ENCODE results near the gene C10orf71.

The C10orf71 gene

DNA sequence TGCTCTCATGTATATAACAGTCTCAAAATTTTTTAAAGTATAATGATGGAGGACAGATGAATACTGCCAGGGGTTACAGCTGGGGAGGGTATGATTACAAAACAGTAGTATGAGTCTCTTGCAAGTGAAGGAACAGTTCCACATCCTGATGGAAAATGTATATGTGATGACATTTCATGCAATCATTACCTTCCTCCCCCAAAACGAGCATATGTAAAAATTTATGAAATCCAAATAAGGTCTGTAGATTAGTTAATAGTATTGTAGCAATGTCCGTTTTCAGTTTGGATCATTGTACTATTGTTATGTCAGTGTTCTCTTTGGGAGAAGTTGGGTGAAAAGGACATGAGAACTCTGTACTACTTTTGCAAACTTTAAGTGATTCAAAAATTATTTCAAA, 58.9 kb downstream of the C10orf71 start:
- DNase-seq, result no peak
- Histone ChIP-seq H3K27ac (ENCODE audit: low read length) (no peak overlapping the region), H3K36me3 (replicated peaks; ENCODE audit: insufficient read depth, low read length) (no peaks in the 10 kb centered on the region), H3K4me2 (ENCODE audit: low read depth, low read length) (no peak overlapping the region), H2AFZ (ENCODE audit: low read length) (no peak overlapping the region), H3K9me2 (replicated peaks; ENCODE audit: insufficient read depth, low read length) (no peaks in the 10 kb centered on the region), H3K4me3 (ENCODE audit: low read length) (no peak overlapping the region), H3K9ac (ENCODE audit: low read length) (no peak overlapping the region), H4K20me1 (ENCODE audit: insufficient read depth, low read length) (no peaks in the 10 kb centered on the region), H3K9me3 (replicated peaks; ENCODE audit: insufficient read depth, low read length) (no peaks in the 10 kb centered on the region), H3F3A (ENCODE audit: insufficient read depth, low read length) (no peaks in the 10 kb centered on the region), H3K79me2 (ENCODE audit: low read length) (no peaks in the 10 kb centered on the region), H3K4me1 (ENCODE audit: low read length) (no peaks in the 10 kb centered on the region), H3K27me3 (replicated peaks; ENCODE audit: insufficient read depth, low read length) (no peaks in the 10 kb centered on the region)
- TF ChIP-seq EZH2 (optimal IDR thresholded peaks at IDR 0.05; ENCODE audit: low read depth, low read length), result no peak
- TF ChIP-seq, protein P1, sequence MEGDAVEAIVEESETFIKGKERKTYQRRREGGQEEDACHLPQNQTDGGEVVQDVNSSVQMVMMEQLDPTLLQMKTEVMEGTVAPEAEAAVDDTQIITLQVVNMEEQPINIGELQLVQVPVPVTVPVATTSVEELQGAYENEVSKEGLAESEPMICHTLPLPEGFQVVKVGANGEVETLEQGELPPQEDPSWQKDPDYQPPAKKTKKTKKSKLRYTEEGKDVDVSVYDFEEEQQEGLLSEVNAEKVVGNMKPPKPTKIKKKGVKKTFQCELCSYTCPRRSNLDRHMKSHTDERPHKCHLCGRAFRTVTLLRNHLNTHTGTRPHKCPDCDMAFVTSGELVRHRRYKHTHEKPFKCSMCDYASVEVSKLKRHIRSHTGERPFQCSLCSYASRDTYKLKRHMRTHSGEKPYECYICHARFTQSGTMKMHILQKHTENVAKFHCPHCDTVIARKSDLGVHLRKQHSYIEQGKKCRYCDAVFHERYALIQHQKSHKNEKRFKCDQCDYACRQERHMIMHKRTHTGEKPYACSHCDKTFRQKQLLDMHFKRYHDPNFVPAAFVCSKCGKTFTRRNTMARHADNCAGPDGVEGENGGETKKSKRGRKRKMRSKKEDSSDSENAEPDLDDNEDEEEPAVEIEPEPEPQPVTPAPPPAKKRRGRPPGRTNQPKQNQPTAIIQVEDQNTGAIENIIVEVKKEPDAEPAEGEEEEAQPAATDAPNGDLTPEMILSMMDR (IDR thresholded peaks at IDR 0.05; ENCODE audit: low read length), result no peak
- no peak for TF ChIP-seq EZH2phosphoT487 (IDR thresholded peaks at IDR 0.05; ENCODE audit: low read length)

DNA sequence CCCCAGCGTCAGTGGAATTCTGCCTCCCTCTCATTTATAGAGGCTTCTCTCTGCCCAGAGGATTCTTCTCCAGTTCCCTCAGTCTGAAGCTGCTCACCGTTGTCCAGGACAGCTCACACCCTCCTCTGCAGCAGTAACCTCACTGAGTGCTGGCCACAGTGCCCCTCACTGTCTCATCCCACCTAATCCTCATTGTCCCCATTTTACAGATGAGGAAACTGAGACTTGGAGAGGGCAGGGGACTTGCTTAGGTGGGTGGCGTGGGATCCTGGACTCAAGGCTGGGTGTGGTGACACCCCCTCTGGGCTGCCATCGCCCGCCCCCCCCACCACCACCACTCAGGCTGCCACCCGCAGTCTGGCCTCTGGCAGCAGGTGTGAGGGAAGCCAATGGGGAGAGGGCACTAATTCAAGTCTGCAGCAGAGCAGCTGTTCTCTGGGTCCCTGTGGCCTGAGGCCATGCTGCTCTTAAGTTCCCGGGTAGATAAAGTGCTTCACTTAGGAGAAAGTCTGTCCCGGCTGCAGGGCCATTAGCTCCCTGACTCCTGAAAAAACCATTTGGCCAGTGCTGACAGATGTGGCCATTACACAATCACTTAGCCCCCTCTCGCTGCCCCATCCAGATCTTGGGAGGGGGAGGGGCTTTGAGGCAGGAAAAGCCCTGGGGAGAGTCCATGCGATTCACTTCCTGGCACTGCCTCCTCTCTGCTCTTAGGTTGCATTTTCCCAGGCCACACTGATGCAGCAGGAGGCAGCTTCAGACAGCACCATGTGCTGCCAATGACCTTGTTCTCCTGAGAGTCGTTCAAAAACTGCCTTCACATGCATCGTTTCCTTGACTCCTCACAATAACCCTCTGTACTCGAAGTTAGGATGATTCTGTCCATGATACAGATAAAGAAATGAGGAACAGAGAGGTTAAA, 60.6 kb downstream of the C10orf71 start:
- no peak overlapping the region for H3K4me3 ChIP-seq (ENCODE audit: low read length)
- H3K9me3 ChIP-seq (replicated peaks; ENCODE audit: insufficient read depth, low read length), result no peaks in the 10 kb centered on the region
- H3K27me3 ChIP-seq (replicated peaks; ENCODE audit: insufficient read depth, low read length), result no peaks in the 10 kb centered on the region
- H3K4me2 ChIP-seq (ENCODE audit: low read depth, low read length), result no peak overlapping the region
- H2AFZ ChIP-seq (ENCODE audit: low read length), result no peak overlapping the region
- no peaks in the 10 kb centered on the region for H3F3A ChIP-seq (ENCODE audit: insufficient read depth, low read length)
- H3K9ac ChIP-seq (ENCODE audit: low read length), result no peak overlapping the region
- no peaks in the 10 kb centered on the region for H4K20me1 ChIP-seq (ENCODE audit: insufficient read depth, low read length)
- H3K9me2 ChIP-seq (replicated peaks; ENCODE audit: insufficient read depth, low read length), result no peaks in the 10 kb centered on the region
- no peak for DNase-seq
- no peak overlapping the region for H3K27ac ChIP-seq (ENCODE audit: low read length)
- H3K4me1 ChIP-seq (ENCODE audit: low read length), result no peaks in the 10 kb centered on the region
- no peaks in the 10 kb centered on the region for H3K36me3 ChIP-seq (replicated peaks; ENCODE audit: insufficient read depth, low read length)
- no peaks in the 10 kb centered on the region for H3K79me2 ChIP-seq (ENCODE audit: low read length)
- TF ChIP-seq EZH2phosphoT487 (IDR thresholded peaks at IDR 0.05; ENCODE audit: low read length) (no peak), EZH2 (optimal IDR thresholded peaks at IDR 0.05; ENCODE audit: low read depth, low read length) (no peak)
- TF ChIP-seq, protein P1 (IDR thresholded peaks at IDR 0.05; ENCODE audit: low read length), result no peak

DNA sequence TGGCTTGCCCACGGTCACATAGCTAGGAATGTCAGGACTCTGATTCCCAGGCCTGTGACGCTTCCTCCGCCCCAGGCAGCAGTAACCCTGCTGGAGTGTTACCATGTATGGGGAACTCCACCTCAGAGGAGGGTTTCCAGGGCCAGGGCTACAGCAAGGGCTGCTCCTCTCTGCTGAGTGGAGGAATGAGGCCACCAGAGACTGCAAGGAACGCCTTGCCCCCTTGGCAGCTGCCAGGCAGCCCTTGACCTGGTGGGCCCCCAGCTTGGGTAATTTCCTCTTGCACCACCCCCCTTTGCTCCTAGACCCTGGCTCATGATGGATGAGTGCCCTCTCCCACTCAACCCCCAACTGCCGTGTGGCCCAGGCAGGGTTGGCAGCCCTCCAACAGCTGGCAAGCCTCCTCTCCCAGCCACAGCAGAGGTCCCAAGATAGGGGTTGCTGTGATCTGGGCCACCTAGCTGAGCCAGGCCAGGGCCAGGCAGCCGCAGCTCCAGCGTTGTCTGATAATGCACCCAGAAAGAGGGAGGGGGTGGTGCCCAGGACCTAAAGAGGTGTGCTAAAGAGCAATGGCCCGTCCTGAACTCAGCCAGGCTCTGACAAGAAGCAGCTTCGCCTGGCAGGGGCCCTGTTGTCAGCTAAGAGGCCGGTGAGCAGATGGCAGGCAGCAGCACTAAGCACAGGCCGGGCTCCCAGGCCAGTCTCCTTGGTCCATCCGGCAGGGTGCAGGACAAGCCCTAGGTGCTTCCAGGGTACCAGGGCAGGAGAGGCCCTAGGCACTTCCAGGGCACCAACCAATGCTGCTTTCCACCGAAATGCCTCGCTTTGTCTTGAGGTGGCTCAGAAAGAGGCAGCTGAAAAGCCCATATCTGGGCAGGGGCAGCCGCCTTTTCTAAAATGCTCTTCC, 61.6 kb downstream of the C10orf71 start:
- Histone ChIP-seq H2AFZ (ENCODE audit: low read length) (no peak overlapping the region), H3K4me1 (ENCODE audit: low read length) (no peaks in the 10 kb centered on the region), H3K9me2 (replicated peaks; ENCODE audit: insufficient read depth, low read length) (no peaks in the 10 kb centered on the region), H3K4me2 (ENCODE audit: low read depth, low read length) (no peak overlapping the region), H3K79me2 (ENCODE audit: low read length) (no peaks in the 10 kb centered on the region), H3F3A (ENCODE audit: insufficient read depth, low read length) (no peaks in the 10 kb centered on the region), H3K9ac (ENCODE audit: low read length) (no peak overlapping the region), H4K20me1 (ENCODE audit: insufficient read depth, low read length) (no peaks in the 10 kb centered on the region), H3K36me3 (replicated peaks; ENCODE audit: insufficient read depth, low read length) (no peaks in the 10 kb centered on the region), H3K27me3 (replicated peaks; ENCODE audit: insufficient read depth, low read length) (no peaks in the 10 kb centered on the region), H3K27ac (ENCODE audit: low read length) (no peak overlapping the region), H3K9me3 (replicated peaks; ENCODE audit: insufficient read depth, low read length) (no peaks in the 10 kb centered on the region), H3K4me3 (ENCODE audit: low read length) (no peak overlapping the region)
- TF ChIP-seq EZH2 (optimal IDR thresholded peaks at IDR 0.05; ENCODE audit: low read depth, low read length) (no peak), EZH2phosphoT487 (IDR thresholded peaks at IDR 0.05; ENCODE audit: low read length) (no peak)
- TF ChIP-seq, protein P1 (IDR thresholded peaks at IDR 0.05; ENCODE audit: low read length), result no peak
- no peak for DNase-seq
